HG02884 (cell line): ENCODE measurements around the gene ISCA2.
"Not testable (repeated sequence)": the region's sequence is repeated elsewhere in the genome, so short reads cannot be mapped to it uniquely, and the experiment has no call there.

Experiments
- ATAC-seq: cut with Tn5 transposase; IDR thresholded peaks from one replicate; pipeline ENCODE4 v1.9.1; 2021; ENCODE audit warnings: mild to moderate bottlenecking, moderate library complexity; ENCODE audit not compliant: unreplicated experiment

Gene ISCA2, protein sequence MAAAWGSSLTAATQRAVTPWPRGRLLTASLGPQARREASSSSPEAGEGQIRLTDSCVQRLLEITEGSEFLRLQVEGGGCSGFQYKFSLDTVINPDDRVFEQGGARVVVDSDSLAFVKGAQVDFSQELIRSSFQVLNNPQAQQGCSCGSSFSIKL

DNA sequence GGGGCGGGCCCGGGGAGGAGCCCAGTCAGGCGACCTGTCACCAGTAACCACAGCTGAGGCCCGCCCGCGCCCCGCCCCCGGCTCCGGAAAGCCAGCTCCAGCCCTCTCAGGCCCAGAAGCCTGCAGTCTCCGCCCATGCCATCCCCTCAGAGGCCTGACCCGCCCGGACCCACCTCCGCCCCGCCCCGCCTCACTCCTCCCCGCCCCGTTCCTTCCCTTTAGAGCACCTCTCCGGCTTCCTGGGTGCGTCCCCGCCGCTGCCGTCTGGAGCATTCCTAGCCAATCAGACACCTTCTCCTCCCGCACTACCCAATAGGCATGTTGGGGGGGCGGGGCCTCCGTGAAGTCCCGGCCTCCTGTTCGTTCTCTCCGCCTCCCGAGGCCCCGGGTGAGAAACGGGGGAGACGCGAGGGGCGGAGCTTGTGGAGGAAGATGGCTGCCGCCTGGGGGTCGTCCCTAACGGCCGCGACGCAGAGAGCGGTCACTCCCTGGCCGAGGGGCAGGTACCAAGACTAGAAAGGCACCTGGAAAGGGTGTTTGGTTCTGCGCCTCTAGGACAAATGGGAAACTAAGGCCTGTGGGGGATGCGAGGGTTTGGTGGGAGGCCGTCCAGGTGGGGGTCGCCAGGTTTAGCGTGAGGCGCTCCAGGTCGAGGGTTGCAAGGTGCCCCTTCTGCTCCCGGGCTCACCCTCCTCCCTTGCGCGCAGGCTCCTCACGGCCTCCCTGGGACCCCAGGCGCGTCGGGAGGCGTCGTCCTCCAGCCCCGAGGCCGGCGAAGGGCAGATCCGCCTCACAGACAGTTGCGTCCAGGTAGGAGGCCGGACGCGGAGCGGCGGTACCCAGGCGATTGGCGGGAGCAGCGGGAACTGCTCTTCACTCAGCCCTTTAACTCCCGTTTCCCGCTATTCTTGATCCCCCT is at the start of gene ISCA2:
ISCA2 (plus strand) TSS at position 423 of the 919 bp plus-strand sequence; CDS start at position 433, 10 bp downstream.
- ATAC-seq = peak; percentile 86

DNA sequence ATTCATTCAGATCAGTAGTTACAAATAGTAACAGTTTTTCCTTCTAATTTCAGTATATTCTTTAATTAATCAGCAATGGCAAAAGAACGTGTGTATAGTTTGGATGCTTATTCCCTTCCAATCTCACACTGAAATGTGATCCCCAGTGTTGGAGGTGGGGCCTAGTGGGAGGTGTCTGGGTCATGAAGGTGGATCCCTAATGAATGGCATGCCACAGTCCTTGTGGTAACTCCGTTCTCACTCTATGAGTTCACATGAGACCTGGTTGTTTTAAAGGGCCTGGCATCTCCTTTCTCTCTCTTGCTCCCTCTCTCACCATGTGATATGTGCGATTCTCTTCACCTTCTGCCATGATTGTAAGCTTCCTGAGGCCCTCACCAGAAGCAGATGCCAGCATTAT is 48.7 kb upstream of the ISCA2 start:
- no peak for ATAC-seq

DNA sequence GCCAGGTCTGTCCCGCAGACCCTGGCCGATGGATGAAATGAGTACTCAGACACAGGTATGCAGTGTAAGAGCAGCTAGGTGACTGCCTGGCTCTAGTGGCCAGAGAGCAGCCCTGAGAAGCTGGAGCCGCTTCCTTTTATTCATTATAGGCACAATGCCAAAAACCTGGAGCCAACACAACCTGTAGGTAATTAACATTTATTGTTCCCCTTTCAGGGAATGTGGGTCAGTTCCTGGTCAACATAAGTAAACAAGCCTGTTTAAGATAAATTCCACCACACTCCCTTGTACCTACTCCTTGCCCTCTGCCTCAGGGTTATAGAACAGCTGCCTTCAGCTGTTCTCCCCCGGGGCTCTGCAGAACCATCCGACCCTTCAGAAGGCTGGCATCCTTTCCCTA is 39.2 kb upstream of the ISCA2 start:
- ATAC-seq = not testable (repeated sequence)

GRCh38 chr14:74456684-74457564 is 36.6 kb upstream of the ISCA2 start:
- no peak for ATAC-seq

- ATAC-seq = no peak
Observed at GRCh38 chr14:74457565-74457895, 36.0 kb upstream of the ISCA2 start.

- peak; percentile 48 for ATAC-seq
Observed at GRCh38 chr14:74459289-74459946, 34.1 kb upstream of the ISCA2 start.

DNA sequence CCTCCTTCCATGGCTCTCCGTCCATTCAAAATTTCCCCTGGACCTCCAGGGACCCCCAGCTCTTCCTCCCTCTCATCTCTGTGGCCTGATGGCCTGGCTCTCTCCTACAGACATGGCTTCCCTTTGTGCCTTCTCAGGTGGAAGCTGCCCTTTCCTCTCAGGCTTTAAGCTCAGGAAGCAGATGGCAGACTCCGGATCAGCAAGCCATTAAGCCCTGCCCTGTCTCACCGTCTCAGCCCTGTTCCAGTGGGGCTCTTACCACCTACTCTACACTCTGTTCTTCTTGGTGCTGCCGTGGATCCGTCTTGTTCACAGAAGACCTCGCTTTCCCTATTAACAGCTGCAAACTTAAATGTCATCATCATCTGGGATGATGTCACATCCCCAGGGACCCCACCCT is 33.6 kb upstream of the ISCA2 start:
- no peak for ATAC-seq

DNA sequence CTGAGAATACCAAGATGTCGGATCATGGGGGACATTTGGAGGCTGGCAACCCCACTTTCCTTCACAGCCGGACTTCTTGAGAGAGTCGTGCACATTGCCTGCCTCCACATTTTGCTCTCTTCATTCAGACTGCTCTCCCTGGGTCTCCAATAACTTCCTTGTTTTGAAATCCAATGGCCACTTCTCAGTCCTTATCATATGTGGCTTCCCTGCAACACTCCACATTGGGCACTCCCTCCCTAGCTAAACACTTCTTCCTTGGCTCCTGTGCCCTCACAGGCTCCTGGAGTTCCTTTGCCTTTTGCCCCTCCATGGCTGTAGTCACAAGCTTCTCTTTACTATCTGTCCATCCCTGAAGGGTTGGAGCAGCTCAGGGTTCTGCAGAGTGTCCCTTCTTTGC is 30.6 kb upstream of the ISCA2 start:
- no peak for ATAC-seq

- no peak for ATAC-seq
Observed at GRCh38 chr14:74463697-74464096, 29.9 kb upstream of the ISCA2 start.

GRCh38 chr14:74464785-74465184 is 28.8 kb upstream of the ISCA2 start:
- ATAC-seq = no peak

DNA sequence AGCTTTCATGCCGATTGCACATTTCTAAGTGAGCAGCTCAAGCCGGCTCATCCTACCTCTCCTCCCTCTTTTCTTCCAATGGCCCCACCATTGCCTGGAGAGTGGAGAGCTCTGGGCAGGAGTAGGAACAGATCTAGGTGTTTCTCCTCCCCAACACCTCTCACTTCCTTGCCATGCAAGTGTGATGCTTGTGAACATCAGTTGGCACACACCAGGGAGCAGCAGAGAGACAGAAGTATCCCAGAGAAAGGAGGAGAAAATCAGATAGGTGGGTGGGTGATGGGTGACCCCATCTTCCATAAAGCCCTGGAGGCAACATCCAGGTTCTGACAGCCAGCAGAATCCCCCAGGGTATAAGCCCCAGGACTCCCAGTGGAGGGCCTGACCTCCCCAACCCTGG is 28.2 kb upstream of the ISCA2 start:
- ATAC-seq = no peak

DNA sequence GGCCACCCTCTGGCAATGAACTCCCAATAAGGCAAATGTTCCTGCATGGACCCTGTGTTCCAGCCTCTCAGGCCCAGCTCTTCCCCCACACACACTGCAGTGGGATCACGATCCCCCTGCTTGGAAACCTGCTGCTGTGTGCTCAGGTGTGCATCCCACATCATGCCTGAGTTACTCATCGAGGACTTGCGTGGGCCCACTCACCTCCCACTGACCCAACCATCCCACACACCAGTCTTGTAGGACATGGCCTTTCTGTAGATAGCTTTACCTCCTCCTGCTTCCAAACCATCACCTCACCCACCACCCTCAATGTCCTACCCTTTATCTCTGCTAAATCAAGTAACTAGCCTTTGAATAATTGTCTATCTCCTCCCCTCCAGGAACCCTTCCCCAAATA is 25.1 kb upstream of the ISCA2 start:
- ATAC-seq = no peak

DNA sequence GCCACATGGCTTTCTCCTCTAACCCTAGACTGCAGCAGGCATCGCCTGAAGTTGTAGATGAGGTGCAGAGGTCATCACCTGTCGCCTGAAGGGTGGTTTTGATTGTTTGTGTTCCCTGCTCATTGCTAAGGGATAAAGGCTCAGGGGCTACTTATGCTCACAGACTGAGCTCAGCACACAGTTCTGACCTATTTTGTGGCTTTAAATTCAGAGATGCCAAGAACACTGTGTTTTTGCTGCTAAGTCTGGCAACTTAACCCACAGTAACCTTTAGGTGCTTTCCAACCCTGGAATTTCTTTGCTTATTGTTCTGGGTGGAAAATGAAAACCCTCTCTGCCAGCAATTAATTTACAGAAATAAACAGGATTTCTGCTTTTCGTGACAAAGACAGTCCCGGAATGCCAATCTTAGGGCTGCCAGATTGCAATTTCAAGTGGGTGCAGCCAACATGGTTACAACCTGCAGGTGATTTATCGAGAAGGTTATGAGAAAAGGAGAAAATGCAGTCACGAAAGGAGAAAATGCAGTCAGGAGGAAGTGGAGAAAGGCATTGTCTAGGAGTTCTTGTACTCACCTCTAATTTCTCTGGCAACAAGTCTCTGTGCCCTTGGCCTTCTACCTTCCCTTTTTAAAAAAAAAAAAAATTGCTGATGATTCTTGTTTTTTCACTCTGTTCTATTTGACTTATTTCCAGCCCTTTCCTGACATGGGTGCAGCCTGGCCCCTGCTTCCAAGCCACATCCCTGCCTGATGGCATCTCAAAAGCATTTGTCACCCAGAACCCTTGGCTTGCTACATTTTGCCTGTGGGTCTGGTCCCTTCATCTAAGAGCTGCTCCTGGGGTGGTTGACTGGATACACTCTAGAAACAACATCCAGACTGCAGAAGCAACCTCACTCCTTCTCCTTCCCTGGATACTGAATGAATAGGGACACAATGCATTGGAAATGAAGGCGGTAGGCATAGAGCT is 23.7 kb upstream of the ISCA2 start:
- ATAC-seq = no peak

- ATAC-seq = no peak
Observed at GRCh38 chr14:74472601-74473000, 21.0 kb upstream of the ISCA2 start.

DNA sequence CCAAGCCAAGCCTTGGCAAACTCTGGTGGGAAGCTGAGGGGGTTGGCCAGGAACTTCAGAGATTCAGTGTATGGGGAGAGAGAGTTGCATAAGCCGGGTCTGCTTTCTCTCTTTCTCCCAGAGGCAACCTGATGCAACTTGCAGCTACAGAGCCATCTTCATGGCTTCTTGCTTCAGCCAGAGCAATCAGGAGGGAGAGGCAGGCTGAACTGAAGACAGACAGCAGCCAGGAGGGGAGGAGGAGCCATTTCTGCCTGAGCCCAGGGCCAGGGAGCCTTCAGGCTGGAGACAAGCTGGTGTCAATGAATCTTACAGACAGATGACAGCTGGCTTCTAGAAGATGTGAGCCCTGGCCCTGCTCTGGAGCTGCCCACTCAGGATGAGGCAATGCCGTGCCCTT is 19.2 kb upstream of the ISCA2 start:
- no peak for ATAC-seq

GRCh38 chr14:74475678-74476077 is 17.9 kb upstream of the ISCA2 start:
- no peak for ATAC-seq

- ATAC-seq = no peak
Observed at GRCh38 chr14:74476107-74476506, 17.5 kb upstream of the ISCA2 start.

GRCh38 chr14:74476607-74477006 is 17.0 kb upstream of the ISCA2 start:
- ATAC-seq = no peak

DNA sequence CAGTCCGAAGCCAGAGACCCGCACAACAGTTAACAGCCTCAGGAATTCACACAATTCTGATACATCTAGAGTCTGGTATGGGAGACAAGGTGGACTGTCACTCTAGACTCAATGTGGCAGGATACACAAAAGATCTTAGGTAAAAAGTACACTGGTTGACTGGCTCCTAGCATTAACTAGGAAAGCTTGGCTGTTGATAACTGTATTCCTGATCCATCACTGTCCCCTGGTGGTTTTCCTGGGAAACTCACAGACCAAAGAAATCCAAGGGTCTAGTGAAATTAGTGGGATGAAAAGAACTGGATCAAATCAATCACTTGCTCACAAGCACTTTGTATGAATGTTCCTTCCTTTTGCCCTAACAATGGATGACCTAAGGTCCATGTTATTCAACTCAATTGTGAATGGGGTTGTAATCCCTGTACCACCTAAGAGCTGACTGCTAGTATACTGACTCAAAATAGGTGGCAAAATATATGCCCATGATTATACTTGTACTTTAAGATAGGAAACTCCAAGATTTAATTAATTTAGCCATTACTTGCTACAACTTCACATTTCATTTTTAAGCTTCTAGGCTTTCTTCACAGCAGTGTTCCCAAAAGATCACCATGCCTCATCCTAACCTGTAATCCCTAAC is 14.4 kb upstream of the ISCA2 start:
- ATAC-seq = no peak
